GM19035 (cell line): Measurements from ENCODE around the gene LGMN.
"Not testable (repeated sequence)": the region's sequence is repeated elsewhere in the genome, so short reads cannot be mapped to it uniquely, and the experiment has no call there.

Experiments used
- ATAC-seq: cut with Tn5 transposase; IDR thresholded peaks from one replicate; pipeline ENCODE4 v1.9.1; 2021; ENCODE audit not compliant: unreplicated experiment

LGMN gene

GRCh38 chr14:92763666-92764631 is 15.5 kb upstream of the LGMN start:
- ATAC-seq: not testable (repeated sequence)

- no peak for ATAC-seq
Measured at GRCh38 chr14:92760524-92760805, 12.0 kb upstream of the LGMN start.

- peak; percentile 35 for ATAC-seq
Measured at GRCh38 chr14:92759679-92760523, 11.5 kb upstream of the LGMN start.

- ATAC-seq: no peak
Measured at GRCh38 chr14:92759300-92759678, 10.9 kb upstream of the LGMN start.

GRCh38 chr14:92756446-92756845 is 8.0 kb upstream of the LGMN start:
- no peak for ATAC-seq

GRCh38 chr14:92755495-92755894 is 7.1 kb upstream of the LGMN start:
- ATAC-seq: no peak

GRCh38 chr14:92754966-92755365 is 6.5 kb upstream of the LGMN start:
- ATAC-seq: no peak

- no peak for ATAC-seq
Measured at GRCh38 chr14:92753250-92753649, 4.8 kb upstream of the LGMN start.

- no peak for ATAC-seq
Measured at GRCh38 chr14:92751819-92752218, 3.4 kb upstream of the LGMN start.

GRCh38 chr14:92750994-92751400 is 2.6 kb upstream of the LGMN start:
- ATAC-seq: no peak

- not testable (repeated sequence) for ATAC-seq
Measured at GRCh38 chr14:92750222-92750728, 1.8 kb upstream of the LGMN start.

- ATAC-seq: no peak
Measured at GRCh38 chr14:92747701-92748258, 647 bp downstream of the LGMN start.

- no peak for ATAC-seq
Measured at GRCh38 chr14:92744198-92744597, 4.2 kb downstream of the LGMN start.

- ATAC-seq: no peak
Measured at GRCh38 chr14:92740440-92740839, 8.0 kb downstream of the LGMN start.

- ATAC-seq: no peak
Measured at GRCh38 chr14:92737619-92738188, 10.7 kb downstream of the LGMN start.

GRCh38 chr14:92737206-92737605 is 11.2 kb downstream of the LGMN start:
- ATAC-seq: no peak

GRCh38 chr14:92735344-92735743 is 13.1 kb downstream of the LGMN start:
- ATAC-seq: no peak

- ATAC-seq: no peak
Measured at GRCh38 chr14:92734618-92735017, 13.8 kb downstream of the LGMN start.

- ATAC-seq: no peak
Measured at GRCh38 chr14:92733007-92733406, 15.4 kb downstream of the LGMN start.

- no peak for ATAC-seq
Measured at GRCh38 chr14:92731622-92732115, 16.8 kb downstream of the LGMN start.
